ENCODE data around the gene DOCK3.

Gene DOCK3

GRCh38 chr3:51099794-51100535 lies 425.2 kb downstream of the DOCK3 start:
- H3K4me3 ChIP-seq (ENCODE audit: low read depth, low read length) = no peak overlapping the region
- peak; percentile 30 for DNase-seq (ENCODE audit: low read depth)
- TF ChIP-seq, protein P1, sequence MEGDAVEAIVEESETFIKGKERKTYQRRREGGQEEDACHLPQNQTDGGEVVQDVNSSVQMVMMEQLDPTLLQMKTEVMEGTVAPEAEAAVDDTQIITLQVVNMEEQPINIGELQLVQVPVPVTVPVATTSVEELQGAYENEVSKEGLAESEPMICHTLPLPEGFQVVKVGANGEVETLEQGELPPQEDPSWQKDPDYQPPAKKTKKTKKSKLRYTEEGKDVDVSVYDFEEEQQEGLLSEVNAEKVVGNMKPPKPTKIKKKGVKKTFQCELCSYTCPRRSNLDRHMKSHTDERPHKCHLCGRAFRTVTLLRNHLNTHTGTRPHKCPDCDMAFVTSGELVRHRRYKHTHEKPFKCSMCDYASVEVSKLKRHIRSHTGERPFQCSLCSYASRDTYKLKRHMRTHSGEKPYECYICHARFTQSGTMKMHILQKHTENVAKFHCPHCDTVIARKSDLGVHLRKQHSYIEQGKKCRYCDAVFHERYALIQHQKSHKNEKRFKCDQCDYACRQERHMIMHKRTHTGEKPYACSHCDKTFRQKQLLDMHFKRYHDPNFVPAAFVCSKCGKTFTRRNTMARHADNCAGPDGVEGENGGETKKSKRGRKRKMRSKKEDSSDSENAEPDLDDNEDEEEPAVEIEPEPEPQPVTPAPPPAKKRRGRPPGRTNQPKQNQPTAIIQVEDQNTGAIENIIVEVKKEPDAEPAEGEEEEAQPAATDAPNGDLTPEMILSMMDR (IDR thresholded peaks at IDR 0.05; ENCODE audit: insufficient read depth, low read depth, low read length, missing control alignments) = peak; percentile 59

GRCh38 chr3:51100536-51100851 lies 425.8 kb downstream of the DOCK3 start:
- DNase-seq (ENCODE audit: low read depth) = no peak
- TF ChIP-seq, protein P1 (IDR thresholded peaks at IDR 0.05; ENCODE audit: insufficient read depth, low read depth, low read length, missing control alignments) = no peak
- H3K4me3 ChIP-seq (ENCODE audit: low read depth, low read length) = no peak overlapping the region

- DNase-seq (ENCODE audit: low read depth) = no peak
- TF ChIP-seq, protein P1 (IDR thresholded peaks at IDR 0.05; ENCODE audit: insufficient read depth, low read depth, low read length, missing control alignments) = no peak
- H3K4me3 ChIP-seq (ENCODE audit: low read depth, low read length) = no peak overlapping the region
Observed at GRCh38 chr3:51102396-51102795, 427.7 kb downstream of the DOCK3 start.

GRCh38 chr3:51106242-51106876 lies 431.6 kb downstream of the DOCK3 start:
- no peak for DNase-seq (ENCODE audit: low read depth)
- no peak overlapping the region for H3K4me3 ChIP-seq (ENCODE audit: low read depth, low read length)
- TF ChIP-seq, protein P1 (IDR thresholded peaks at IDR 0.05; ENCODE audit: insufficient read depth, low read depth, low read length, missing control alignments) = no peak

GRCh38 chr3:51110586-51110985 lies 435.9 kb downstream of the DOCK3 start:
- TF ChIP-seq, protein P1 (IDR thresholded peaks at IDR 0.05; ENCODE audit: insufficient read depth, low read depth, low read length, missing control alignments) = no peak
- DNase-seq (ENCODE audit: low read depth) = no peak
- no peak overlapping the region for H3K4me3 ChIP-seq (ENCODE audit: low read depth, low read length)

GRCh38 chr3:51122944-51123343 lies 448.2 kb downstream of the DOCK3 start:
- H3K4me3 ChIP-seq (ENCODE audit: low read depth, low read length) = no peak overlapping the region
- no peak for DNase-seq (ENCODE audit: low read depth)
- TF ChIP-seq, protein P1 (IDR thresholded peaks at IDR 0.05; ENCODE audit: insufficient read depth, low read depth, low read length, missing control alignments) = no peak
